Testis (tissue), 3 donors: ENCODE data around the gene UNC119. TPM values are rescaled to one million over a fixed set of nuclear protein-coding genes. Genes with fewer than 3 reads are reported as not detected.

ENCODE experiments used
- DNase-seq: peaks from one replicate; pipeline ENCODE4 v3.0.0-alpha.2; 2019
- H3K27ac ChIP-seq, 2 donors: fragments of 200-600 bp; sonication (generic); one replicate each; pipeline ENCODE4 v1.5.1; 2019
- H3K27me3 ChIP-seq: fragments of 200-600 bp; sonication (generic); one replicate; pipeline ENCODE4 v1.5.1; 2019
- H3K36me3 ChIP-seq: fragments of 200-600 bp; sonication (generic); one replicate; pipeline ENCODE4 v1.5.1; 2017; ENCODE audit warnings: low read depth; ENCODE audit errors: missing control alignments
- H3K4me1 ChIP-seq: fragments of 200-600 bp; sonication (generic); one replicate; pipeline ENCODE4 v1.5.1; 2019
- H3K4me3 ChIP-seq, 2 donors: fragments of 200-600 bp; sonication (generic); one replicate each; pipeline ENCODE4 v1.5.1; 2017 to 2019
- H3K9me3 ChIP-seq: fragments of 200-600 bp; sonication (generic); one replicate; pipeline ENCODE4 v1.5.1; 2017
- POLR2A ChIP-seq: fragments of 450-650 bp; IDR thresholded peaks from one replicate; pipeline ENCODE4 v1.6.1; 2017; ENCODE audit warnings: antibody characterized with exemption, mild to moderate bottlenecking, moderate library complexity
- WGBS, 2 donors: methylation state at CpG; one replicate each; pipeline ENCODE4 v1.1.5; 2018; 5-methylcytosine and 5-hydroxymethylcytosine counted together
- intact Hi-C: fragments of 100-400 bp; cut with DNase I; formaldehyde crosslinking; loops from one replicate; pipeline ENCODE4 v1.15.1; 2023; ENCODE audit warnings: low total_unique reads
- polyA plus RNA-seq: library from polyadenylated mRNA; stranded (reverse); fragments of 350-450 nt; fragmentation: Illumina TruSeq; extraction: RNeasy Lipid Tissue Mini Kit (QIAGEN cat#74804); gene quantifications from one replicate; pipeline ENCODE4 v1.2.3, GENCODE V29; 2014; ENCODE audit warnings: low read depth, low replicate concordance; ENCODE audit not compliant: insufficient read depth
- total RNA-seq, 2 donors: library from RNA; depleted of rRNA; stranded (reverse); fragments of >200 nt; gene quantifications; one replicate each; pipeline ENCODE4 v1.2.3, GENCODE V29; 2016
- TF ChIP-seq, protein P1 (sequence below), 3 experiments: fragments of 450-650 bp in 2 of 3; fragments of 200-600 bp in 1 of 3; sonication (generic) in 1 of 3; IDR thresholded peaks; one replicate each; pipeline ENCODE4 v1.5.1; 2016 to 2019; ENCODE audit warnings: antibody characterized with exemption in 3 of 3, mild to moderate bottlenecking in 2 of 3, moderate library complexity in 1 of 3

Gene UNC119
- total and polyA plus RNA-seq, 3 donors from 2014 or later: 94.9 to 180 (median 175) TPM

- Histone ChIP-seq H3K36me3 (no peaks in the 10 kb centered on the region), H3K27ac (no peak overlapping the region), H3K27me3 (no peaks in the 10 kb centered on the region), H3K9me3 (no peaks in the 10 kb centered on the region), H3K4me1 (peaks cover 10% of the 10 kb centered on the region), H3K4me3 (peak overlapping the region; percentile 62 to 75)
- TF ChIP-seq, protein P1, sequence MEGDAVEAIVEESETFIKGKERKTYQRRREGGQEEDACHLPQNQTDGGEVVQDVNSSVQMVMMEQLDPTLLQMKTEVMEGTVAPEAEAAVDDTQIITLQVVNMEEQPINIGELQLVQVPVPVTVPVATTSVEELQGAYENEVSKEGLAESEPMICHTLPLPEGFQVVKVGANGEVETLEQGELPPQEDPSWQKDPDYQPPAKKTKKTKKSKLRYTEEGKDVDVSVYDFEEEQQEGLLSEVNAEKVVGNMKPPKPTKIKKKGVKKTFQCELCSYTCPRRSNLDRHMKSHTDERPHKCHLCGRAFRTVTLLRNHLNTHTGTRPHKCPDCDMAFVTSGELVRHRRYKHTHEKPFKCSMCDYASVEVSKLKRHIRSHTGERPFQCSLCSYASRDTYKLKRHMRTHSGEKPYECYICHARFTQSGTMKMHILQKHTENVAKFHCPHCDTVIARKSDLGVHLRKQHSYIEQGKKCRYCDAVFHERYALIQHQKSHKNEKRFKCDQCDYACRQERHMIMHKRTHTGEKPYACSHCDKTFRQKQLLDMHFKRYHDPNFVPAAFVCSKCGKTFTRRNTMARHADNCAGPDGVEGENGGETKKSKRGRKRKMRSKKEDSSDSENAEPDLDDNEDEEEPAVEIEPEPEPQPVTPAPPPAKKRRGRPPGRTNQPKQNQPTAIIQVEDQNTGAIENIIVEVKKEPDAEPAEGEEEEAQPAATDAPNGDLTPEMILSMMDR (IDR thresholded peaks at IDR 0.05): no peak
- TF ChIP-seq POLR2A: no peak
- WGBS, 2 donors: 32 to 37% methylated on average over 5 of the region's 5 CpGs
- DNase-seq: no peak
- intact Hi-C loops: no loop called here
Measured at GRCh38 chr17:28597606-28598383, 45.4 kb upstream of the UNC119 start.

DNA sequence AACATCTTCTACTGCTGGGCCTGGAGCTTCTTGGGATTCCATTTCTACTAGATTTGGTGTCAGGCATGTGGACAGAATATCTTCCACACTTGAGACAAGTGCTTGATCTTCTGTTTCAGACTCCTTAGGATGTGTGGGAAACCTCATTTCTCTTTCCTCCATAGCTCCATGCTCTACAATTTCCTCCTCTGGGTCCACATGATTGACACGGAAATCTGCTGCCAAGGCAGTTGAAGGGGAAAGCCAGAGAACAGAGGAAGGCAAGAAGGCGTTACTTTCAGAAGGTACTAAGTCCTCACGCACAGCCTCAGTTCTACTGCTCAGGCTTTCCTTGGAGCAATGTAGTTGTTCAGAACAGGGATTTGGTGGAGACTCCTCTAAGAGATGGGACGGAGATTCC is 39.8 kb upstream of the UNC119 start:
- no peaks in the 10 kb centered on the region for H3K9me3 ChIP-seq
- H3K27ac ChIP-seq: no peak overlapping the region
- intact Hi-C loops: no loop called here
- H3K4me3 ChIP-seq: no peak overlapping the region
- no peak for DNase-seq
- TF ChIP-seq, protein P1 (IDR thresholded peaks at IDR 0.05): no peak
- no peak for TF ChIP-seq POLR2A
- no peaks in the 10 kb centered on the region for H3K27me3 ChIP-seq
- no peaks in the 10 kb centered on the region for H3K4me1 ChIP-seq
- WGBS, 2 donors: 94 to 99% methylated on average over 4 of the region's 4 CpGs
- H3K36me3 ChIP-seq: no peaks in the 10 kb centered on the region

GRCh38 chr17:28585851-28586250 is 33.4 kb upstream of the UNC119 start:
- Histone ChIP-seq H3K27me3 (no peaks in the 10 kb centered on the region), H3K4me1 (no peaks in the 10 kb centered on the region), H3K27ac (no peak overlapping the region), H3K36me3 (no peaks in the 10 kb centered on the region), H3K9me3 (no peaks in the 10 kb centered on the region), H3K4me3 (no peak overlapping the region)
- WGBS, 2 donors: 91% methylated on average over 3 of the region's 3 CpGs
- intact Hi-C loops: no loop called here
- no peak for TF ChIP-seq POLR2A
- TF ChIP-seq, protein P1 (IDR thresholded peaks at IDR 0.05): no peak
- DNase-seq: no peak

DNA sequence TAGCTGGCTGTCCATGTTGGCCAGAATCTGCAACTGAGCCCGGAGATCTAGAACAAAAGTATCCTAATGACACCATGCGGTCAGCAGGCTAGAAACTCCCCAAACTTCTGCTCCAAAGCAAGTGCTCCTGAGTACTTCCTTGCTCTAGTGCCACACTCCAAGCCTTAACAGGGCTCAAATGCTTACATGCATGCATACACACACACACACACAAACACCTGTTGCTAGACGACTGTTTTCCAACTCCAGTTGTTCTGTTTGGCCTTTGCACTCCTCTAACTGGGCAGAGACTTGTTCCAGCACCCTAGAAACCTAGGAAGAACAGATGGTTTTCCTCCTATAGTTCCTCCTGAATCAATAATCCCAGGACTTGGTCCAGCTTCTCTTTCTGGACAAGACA is 32.0 kb upstream of the UNC119 start:
- no peak for DNase-seq
- WGBS, 2 donors: 87 to 93% methylated on average over 3 of the region's 3 CpGs
- no peak overlapping the region for H3K4me3 ChIP-seq
- no peaks in the 10 kb centered on the region for H3K9me3 ChIP-seq
- intact Hi-C loops: no loop called here
- H3K27ac ChIP-seq: no peak overlapping the region
- H3K27me3 ChIP-seq: no peaks in the 10 kb centered on the region
- H3K36me3 ChIP-seq: no peaks in the 10 kb centered on the region
- H3K4me1 ChIP-seq: no peaks in the 10 kb centered on the region
- TF ChIP-seq POLR2A: no peak

DNA sequence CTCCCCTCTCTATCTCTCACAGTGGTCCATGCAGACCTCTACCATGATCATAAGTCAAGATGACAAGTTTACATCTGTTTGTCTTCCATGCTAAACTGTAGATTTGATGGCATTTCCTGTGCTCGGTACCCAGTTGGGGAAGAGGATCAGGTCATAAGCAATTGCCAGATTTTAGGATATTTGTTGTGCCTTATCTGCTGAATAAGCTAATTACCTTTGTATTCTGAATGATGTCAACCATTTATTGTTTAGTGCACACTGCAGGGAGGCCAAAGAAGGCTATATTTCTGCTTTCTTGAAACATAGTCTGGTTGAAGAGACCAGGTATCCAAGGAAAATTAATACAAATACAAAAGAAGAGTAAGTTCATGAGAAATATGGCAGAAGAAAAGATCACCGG is 30.1 kb upstream of the UNC119 start:
- 92 to 97% methylated on average over 2 of the region's 2 CpGs for WGBS, 2 donors
- TF ChIP-seq POLR2A: no peak
- TF ChIP-seq, protein P1 (IDR thresholded peaks at IDR 0.05): no peak
- Histone ChIP-seq H3K27ac (no peak overlapping the region), H3K36me3 (no peaks in the 10 kb centered on the region), H3K9me3 (no peaks in the 10 kb centered on the region), H3K4me3 (no peak overlapping the region), H3K27me3 (no peaks in the 10 kb centered on the region), H3K4me1 (no peaks in the 10 kb centered on the region)
- DNase-seq: no peak
- intact Hi-C loops: no loop called here
